Natural killer cell (primary cell): ENCODE measurements around the gene CACNA1S. TPM values are rescaled to one million over a fixed set of nuclear protein-coding genes. Genes with fewer than 3 reads are reported as not detected.

ENCODE experiments used
- ATAC-seq, 3 donors: fragments of 150-1000 bp in 2 of 3; fragments of 200-7000 bp in 1 of 3; cut with Tn5 transposase; 1 replicate in 1 of 3; 2 replicates in 2 of 3; pipeline ENCODE4 v1.10.0; 2021; ENCODE audit warnings: mild to moderate bottlenecking in 2 of 3, moderate library complexity in 2 of 3
- DNase-seq, 2 donors: peaks; one replicate each; pipeline versions ENCODE4 v3.0.0 to v3.0.0-alpha.2; 2013 to 2021; ENCODE audit warnings: mixed read lengths in 1 of 2
- H3K27ac ChIP-seq: one replicate; pipeline ENCODE4 v1.5.1; 2013; ENCODE audit warnings: mild to moderate bottlenecking, low read length
- H3K27me3 ChIP-seq: one replicate; pipeline ENCODE4 v1.6.1; 2013; ENCODE audit warnings: low read length; ENCODE audit not compliant: control insufficient read depth, insufficient read depth
- H3K36me3 ChIP-seq: one replicate; pipeline ENCODE4 v1.6.1; 2013; ENCODE audit warnings: low read length; ENCODE audit not compliant: control insufficient read depth, insufficient read depth
- H3K4me1 ChIP-seq: one replicate; pipeline ENCODE4 v1.6.1; 2013; ENCODE audit warnings: low read length; ENCODE audit not compliant: control insufficient read depth, insufficient read depth
- H3K4me3 ChIP-seq: one replicate; pipeline ENCODE4 v1.5.1; 2013; ENCODE audit warnings: low read length
- H3K9me3 ChIP-seq: one replicate; pipeline ENCODE4 v1.6.1; 2013; ENCODE audit warnings: low read length; ENCODE audit not compliant: control insufficient read depth, insufficient read depth
- H3K27ac Mint-ChIP-seq, 2 donors: one replicate each; pipeline ENCODE4 v1.8.0; 2022; ENCODE audit warnings: mild to moderate bottlenecking in 2 of 2, mixed read lengths in 2 of 2, moderate library complexity in 1 of 2
- H3K27me3 Mint-ChIP-seq, 2 donors: one replicate each; pipeline ENCODE4 v1.8.0; 2022; ENCODE audit warnings: low read depth in 2 of 2, mixed read lengths in 2 of 2
- H3K36me3 Mint-ChIP-seq: one replicate; pipeline ENCODE4 v1.8.0; 2022; ENCODE audit warnings: mixed read lengths
- H3K4me1 Mint-ChIP-seq, 2 donors: one replicate each; pipeline ENCODE4 v1.8.0; 2022; ENCODE audit warnings: mixed read lengths in 2 of 2
- H3K4me3 Mint-ChIP-seq: one replicate; pipeline ENCODE4 v1.8.0; 2022; ENCODE audit warnings: mild to moderate bottlenecking, moderate library complexity, mixed read lengths
- H3K9me3 Mint-ChIP-seq, 2 donors: one replicate each; pipeline ENCODE4 v1.8.0; 2022; ENCODE audit warnings: mixed read lengths in 2 of 2
- CTCF ChIP-seq: fragments of 200-600 bp; IDR thresholded peaks from one replicate; pipeline ENCODE4 v1.8.0; 2022; ENCODE audit warnings: antibody characterized with exemption
- WGBS: methylation state at CpG from one replicate; pipeline ENCODE4 v1.1.7; 2013; ENCODE audit warnings: missing lambda C conversion rate; ENCODE audit not compliant: insufficient coverage; 5-methylcytosine and 5-hydroxymethylcytosine counted together
- intact Hi-C: fragments of 100-400 bp; cut with micrococcal nuclease; formaldehyde crosslinking; loops from one replicate; pipeline ENCODE4 v1.14.2; 2022
- total RNA-seq, 4 donors: library from RNA; stranded (reverse); fragments of 120-200 nt in 1 of 4; gene quantifications; one replicate each; pipeline versions ENCODE4 v1.2.3 to v1.2.4, GENCODE V29; 2013 to 2022

Gene CACNA1S
- total RNA-seq, 3 donors from 2014 or later (not counting 1 experiment from before 2014, with no cell fraction given), result not detected

- Mint-ChIP-seq H3K9me3 (no peaks in the 10 kb centered on the region), H3K4me1 (peaks cover 7 to 8% of the 10 kb centered on the region in 2 donors), H3K4me3 (no peak overlapping the region), H3K27ac (no peak overlapping the region), H3K36me3 (no peaks in the 10 kb centered on the region), H3K27me3 (peaks cover 0 to 7% of the 10 kb centered on the region in 2 donors)
- Histone ChIP-seq H3K4me1 (peaks cover 6% of the 10 kb centered on the region), H3K27me3 (no peaks in the 10 kb centered on the region), H3K27ac (no peak overlapping the region), H3K9me3 (no peaks in the 10 kb centered on the region), H3K4me3 (no peak overlapping the region), H3K36me3 (no peaks in the 10 kb centered on the region)
- TF ChIP-seq CTCF, result no peak
- 87% methylated on average over 1 of the region's 1 CpG for WGBS
- intact Hi-C loops, result loop anchor here (5.0 kb wide), 1 partner anchor 487 kb away; the partner anchor contains the start of gene KIF14
- ATAC-seq, result no peak
- no peak for DNase-seq
These were observed 2.6 kb downstream of the CACNA1S start for GRCh38 chr1:201109651-201110050.

- Histone ChIP-seq H3K9me3 (no peaks in the 10 kb centered on the region), H3K36me3 (no peaks in the 10 kb centered on the region), H3K27ac (no peak overlapping the region), H3K4me3 (no peak overlapping the region), H3K4me1 (peaks cover under 1% of the 10 kb centered on the region), H3K27me3 (no peaks in the 10 kb centered on the region)
- TF ChIP-seq CTCF, result no peak
- H3K36me3 Mint-ChIP-seq, result no peaks in the 10 kb centered on the region
- no peaks in the 10 kb centered on the region for H3K4me1 Mint-ChIP-seq
- H3K27me3 Mint-ChIP-seq, result peaks cover 0 to 5% of the 10 kb centered on the region in 2 donors
- ATAC-seq (no peak), DNase-seq (no peak)
- no peak overlapping the region for H3K4me3 Mint-ChIP-seq
- 90% methylated on average over 1 of the region's 1 CpG for WGBS
- no peaks in the 10 kb centered on the region for H3K9me3 Mint-ChIP-seq
- intact Hi-C loops, result no loop called here
- no peak overlapping the region for H3K27ac Mint-ChIP-seq
These were observed 3.6 kb downstream of the CACNA1S start for GRCh38 chr1:201108614-201109013.

GRCh38 chr1:201105688-201106087 lies 6.5 kb downstream of the CACNA1S start:
- 82% methylated on average over 5 of the region's 5 CpGs for WGBS
- H3K27ac ChIP-seq, result no peak overlapping the region
- no peak for ATAC-seq
- no peak for TF ChIP-seq CTCF
- Mint-ChIP-seq H3K36me3 (no peaks in the 10 kb centered on the region), H3K27ac (no peak overlapping the region), H3K9me3 (no peaks in the 10 kb centered on the region), H3K4me3 (no peak overlapping the region), H3K4me1 (no peaks in the 10 kb centered on the region), H3K27me3 (no peaks in the 10 kb centered on the region)
- no peaks in the 10 kb centered on the region for H3K4me1 ChIP-seq
- no peaks in the 10 kb centered on the region for H3K27me3 ChIP-seq
- H3K36me3 ChIP-seq, result no peaks in the 10 kb centered on the region
- no peaks in the 10 kb centered on the region for H3K9me3 ChIP-seq
- DNase-seq, result no peak
- intact Hi-C loops, result no loop called here
- H3K4me3 ChIP-seq, result no peak overlapping the region

- Histone ChIP-seq H3K27ac (no peak overlapping the region), H3K4me1 (no peaks in the 10 kb centered on the region), H3K4me3 (no peak overlapping the region), H3K36me3 (no peaks in the 10 kb centered on the region), H3K9me3 (no peaks in the 10 kb centered on the region), H3K27me3 (no peaks in the 10 kb centered on the region)
- intact Hi-C loops, result no loop called here
- H3K27me3 Mint-ChIP-seq, result no peaks in the 10 kb centered on the region
- H3K27ac Mint-ChIP-seq, result no peak overlapping the region
- no CpG with 5 or more reads among the region's 1 CpG for WGBS
- no peak for DNase-seq
- no peak for ATAC-seq
- no peaks in the 10 kb centered on the region for H3K4me1 Mint-ChIP-seq
- TF ChIP-seq CTCF, result no peak
- no peak overlapping the region for H3K4me3 Mint-ChIP-seq
- H3K9me3 Mint-ChIP-seq, result no peaks in the 10 kb centered on the region
- no peaks in the 10 kb centered on the region for H3K36me3 Mint-ChIP-seq
These were observed 8.1 kb downstream of the CACNA1S start for GRCh38 chr1:201104141-201104540.
